ENCODE measurements around the gene GPATCH8. TPM values are rescaled to one million over a fixed set of nuclear protein-coding genes. Genes with fewer than 3 reads are reported as not detected.

GPATCH8 gene
- total RNA-seq, 1 donor from 2014 or later: 40.7 TPM

GRCh38 chr17:44348988-44349364, 154.2 kb downstream of the GPATCH8 start:
- no peak for TF ChIP-seq CTCF (IDR thresholded peaks at IDR 0.05)
- Histone ChIP-seq H3K27me3 (no peaks in the 10 kb centered on the region), H3K9me3 (no peaks in the 10 kb centered on the region), H3K4me1 (peaks cover 6% of the 10 kb centered on the region), H3K36me3 (peaks cover 39% of the 10 kb centered on the region), H3K4me3 (no peak overlapping the region), H3K27ac (no peak overlapping the region)
- no peak for DNase-seq
- ATAC-seq: no peak
- intact Hi-C loops (cut with DNase I): no loop called here

- H3K27ac ChIP-seq: no peak overlapping the region
- DNase-seq: peak; percentile 76
- peaks cover 39% of the 10 kb centered on the region for H3K36me3 ChIP-seq
- no peak for TF ChIP-seq CTCF (IDR thresholded peaks at IDR 0.05)
- intact Hi-C loops (cut with DNase I): no loop called here
- H3K9me3 ChIP-seq: no peaks in the 10 kb centered on the region
- no peaks in the 10 kb centered on the region for H3K27me3 ChIP-seq
- no peak overlapping the region for H3K4me3 ChIP-seq
- H3K4me1 ChIP-seq: peaks cover 6% of the 10 kb centered on the region
- ATAC-seq: peak; percentile 58
Measured at GRCh38 chr17:44348234-44348987, 154.8 kb downstream of the GPATCH8 start.

Other genes starting within 250 kb of the GPATCH8 start
- gene SLC4A1, start 235.3 kb downstream of the GPATCH8 start, total RNA-seq: 0.43 TPM
- 0.32 TPM for gene RUNDC3A, start 194.8 kb downstream of the GPATCH8 start, total RNA-seq
- gene SLC25A39, start 178.6 kb downstream of the GPATCH8 start, total RNA-seq: 76.8 TPM
- gene GRN, start 158.1 kb downstream of the GPATCH8 start, total RNA-seq: 722 TPM
- 1.8 TPM for gene FAM171A2, start 139.6 kb downstream of the GPATCH8 start, total RNA-seq
- 4.6 TPM for gene ITGA2B, start 113.8 kb downstream of the GPATCH8 start, total RNA-seq
- 8.7 TPM for gene FZD2, start 54.1 kb upstream of the GPATCH8 start, total RNA-seq
- gene MEIOC, start 153.1 kb upstream of the GPATCH8 start, total RNA-seq: not detected
- 18.8 TPM for gene CCDC43, start 186.4 kb upstream of the GPATCH8 start, total RNA-seq
- 4.5 TPM for gene DBF4B, start 205.3 kb upstream of the GPATCH8 start, total RNA-seq

Data from upper lobe of right lung (tissue), 1 donor.